ENCODE data around the gene HSPA4L. TPM values are rescaled to one million over a fixed set of nuclear protein-coding genes. Genes with fewer than 3 reads are reported as not detected.

HSPA4L gene
- total RNA-seq, 1 experiment from 2014 or later, result 6.9 TPM

GRCh38 chr4:127809173-127809800 is 27.2 kb downstream of the HSPA4L start:
- no peaks in the 10 kb centered on the region for H3K4me1 Mint-ChIP-seq
- no peaks in the 10 kb centered on the region for H3K27me3 Mint-ChIP-seq (ENCODE audit: low read depth)
- TF ChIP-seq E2F1 (CRISPR knock-in tag; IDR thresholded peaks at IDR 0.05), result no peak
- no peak for TF ChIP-seq SP1 (CRISPR knock-in tag; conservative IDR thresholded peaks at IDR 0.05)
- no peak for TF ChIP-seq ERG (CRISPR knock-in tag; IDR thresholded peaks at IDR 0.05)
- no peak for TF ChIP-seq KAT7 (CRISPR knock-in tag; IDR thresholded peaks at IDR 0.05; ENCODE audit: borderline replicate concordance)
- no peak for TF ChIP-seq ZNF396 (CRISPR knock-in tag; IDR thresholded peaks at IDR 0.05; ENCODE audit: borderline replicate concordance)
- TF ChIP-seq CREM (CRISPR knock-in tag; IDR thresholded peaks at IDR 0.05), result no peak
- no peak for TF ChIP-seq ZNF281 (CRISPR knock-in tag; IDR thresholded peaks at IDR 0.05)
- no peak for TF ChIP-seq SOX15 (CRISPR knock-in tag; IDR thresholded peaks at IDR 0.05)
- TF ChIP-seq CBFB (CRISPR knock-in tag; IDR thresholded peaks at IDR 0.05; ENCODE audit: low read depth), result no peak
- TF ChIP-seq ZNF263 (CRISPR knock-in tag; IDR thresholded peaks at IDR 0.05; ENCODE audit: low read depth), result no peak
- TF ChIP-seq ZNF423 (CRISPR knock-in tag; IDR thresholded peaks at IDR 0.05), result no peak
- no peak for TF ChIP-seq MAX (CRISPR knock-in tag; IDR thresholded peaks at IDR 0.05)
- TF ChIP-seq ZNF671 (CRISPR knock-in tag; IDR thresholded peaks at IDR 0.05), result no peak
- no peak for TF ChIP-seq NFYB (CRISPR knock-in tag; conservative IDR thresholded peaks at IDR 0.05; ENCODE audit: low read depth)
- TF ChIP-seq FOXP4 (CRISPR knock-in tag; IDR thresholded peaks at IDR 0.05), result no peak
- no peak for TF ChIP-seq SMAD4 (CRISPR knock-in tag; IDR thresholded peaks at IDR 0.05)
- no peak for TF ChIP-seq HMGXB4 (CRISPR knock-in tag; IDR thresholded peaks at IDR 0.05)
- H3K27ac Mint-ChIP-seq, result no peak overlapping the region
- no peaks in the 10 kb centered on the region for H3K9me3 Mint-ChIP-seq
- H3K36me3 Mint-ChIP-seq, result 0 out of 2 replicates have a peak, but pooled peaks cover 2% of the 10 kb centered on the region
- no peak for ATAC-seq
- DNase-seq (ENCODE audit: low spot score), result no peak
- CTCF ChIA-PET, result interaction anchor here (0.6 kb wide), 1 partner anchor 77 kb away, joined by 3 read pairs; no protein-coding TSS in a partner anchor
- no peak overlapping the region for H3K4me3 Mint-ChIP-seq
- POLR2A ChIA-PET, result no interaction called here
